Uterus (tissue), 2 donors: ENCODE data around the gene PYHIN1.

ENCODE experiments used
- POLR2A ChIP-seq, 2 donors: fragments of 450-650 bp; IDR thresholded peaks; one replicate each; pipeline ENCODE4 v1.6.1; 2016; ENCODE audit warnings: antibody characterized with exemption in 2 of 2, mild to moderate bottlenecking in 1 of 2, moderate library complexity in 1 of 2
- TF ChIP-seq, protein P1 (sequence below), 4 experiments: fragments of 200-600 bp in 2 of 4; fragments of 450-650 bp in 2 of 4; sonication (generic) in 2 of 4; IDR thresholded peaks; one replicate each; pipeline ENCODE4 v1.5.1; 2016 to 2019; ENCODE audit warnings: antibody characterized with exemption in 4 of 4, mild to moderate bottlenecking in 2 of 4, moderate library complexity in 1 of 4

DNA sequence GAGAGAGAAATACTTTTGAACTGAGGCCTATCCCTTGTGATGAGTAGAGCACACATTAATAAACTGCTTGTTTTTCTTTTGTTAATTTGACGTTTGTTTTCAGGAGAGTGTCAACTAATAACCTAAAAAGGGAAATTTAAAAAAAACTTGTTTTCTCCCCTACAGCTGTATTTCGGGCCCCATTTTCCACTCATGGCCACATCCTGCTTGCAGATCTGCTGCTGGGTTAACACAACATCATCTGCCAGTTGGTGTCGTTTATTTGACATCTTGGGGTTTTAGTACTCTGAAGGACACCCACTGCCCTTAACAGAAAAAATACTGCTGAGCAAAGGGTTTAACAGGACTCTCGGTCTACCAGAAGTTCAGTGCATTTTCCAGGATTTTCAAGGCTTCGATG is 848 bp upstream of the PYHIN1 start:
- TF ChIP-seq POLR2A (IDR thresholded peaks at IDR 0.05): no peak
- TF ChIP-seq, protein P1, sequence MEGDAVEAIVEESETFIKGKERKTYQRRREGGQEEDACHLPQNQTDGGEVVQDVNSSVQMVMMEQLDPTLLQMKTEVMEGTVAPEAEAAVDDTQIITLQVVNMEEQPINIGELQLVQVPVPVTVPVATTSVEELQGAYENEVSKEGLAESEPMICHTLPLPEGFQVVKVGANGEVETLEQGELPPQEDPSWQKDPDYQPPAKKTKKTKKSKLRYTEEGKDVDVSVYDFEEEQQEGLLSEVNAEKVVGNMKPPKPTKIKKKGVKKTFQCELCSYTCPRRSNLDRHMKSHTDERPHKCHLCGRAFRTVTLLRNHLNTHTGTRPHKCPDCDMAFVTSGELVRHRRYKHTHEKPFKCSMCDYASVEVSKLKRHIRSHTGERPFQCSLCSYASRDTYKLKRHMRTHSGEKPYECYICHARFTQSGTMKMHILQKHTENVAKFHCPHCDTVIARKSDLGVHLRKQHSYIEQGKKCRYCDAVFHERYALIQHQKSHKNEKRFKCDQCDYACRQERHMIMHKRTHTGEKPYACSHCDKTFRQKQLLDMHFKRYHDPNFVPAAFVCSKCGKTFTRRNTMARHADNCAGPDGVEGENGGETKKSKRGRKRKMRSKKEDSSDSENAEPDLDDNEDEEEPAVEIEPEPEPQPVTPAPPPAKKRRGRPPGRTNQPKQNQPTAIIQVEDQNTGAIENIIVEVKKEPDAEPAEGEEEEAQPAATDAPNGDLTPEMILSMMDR (IDR thresholded peaks at IDR 0.05): no peak
